GM10248 (cell line): Measurements from ENCODE around the gene DET1.
"Not testable (repeated sequence)": the region's sequence is repeated elsewhere in the genome, so short reads cannot be mapped to it uniquely, and the experiment has no call there.

Experiments used
- CTCF ChIA-PET: fragments of 300-600 bp; sonication (Branson Sonifier 250); formaldehyde crosslinking; extraction: SDS; loops from one replicate; lab custom pipeline; 2021; ENCODE audit warnings: antibody characterized with exemption; lab: Yijun Ruan, JAX
- POLR2A ChIA-PET: fragments of 350-650 bp; sonication (Branson Sonifier 250); formaldehyde crosslinking; extraction: SDS; loops from one replicate; lab custom pipeline; 2020; ENCODE audit warnings: antibody characterized with exemption; lab: Yijun Ruan, JAX
- DNase-seq: peaks from one replicate; pipeline ENCODE4 v3.0.0; 2012; ENCODE audit errors: extremely low spot score
- CTCF ChIP-seq: IDR thresholded peaks from 2 replicates; pipeline ENCODE4 v1.5.1; 2012; ENCODE audit warnings: mild to moderate bottlenecking, low read depth; ENCODE audit errors: extremely low read depth, missing control alignments, control extremely low read depth

Gene DET1

GRCh38 chr15:88469321-88469720 lies 77.2 kb downstream of the DET1 start:
- POLR2A ChIA-PET, result no interaction called here
- CTCF ChIA-PET, result interaction anchor here (1.3 to 10.1 kb wide), 4 partner anchors 8 to 195 kb away, joined by 3 to 95 read pairs (median 4); partner anchors contain the start of gene ISG20
- TF ChIP-seq CTCF, result no peak
- DNase-seq, result no peak

- ChIA-PET CTCF (interaction anchor here (1.3 to 10.1 kb wide), 4 partner anchors 9 to 196 kb away, joined by 3 to 95 read pairs (median 4); partner anchors contain the start of gene ISG20), POLR2A (interaction anchor here (1.9 kb wide), 1 partner anchor 156 kb away, joined by 6 read pairs; no protein-coding TSS in a partner anchor)
- DNase-seq, result not testable (repeated sequence)
Measured at GRCh38 chr15:88468721-88469120, 77.8 kb downstream of the DET1 start.

- TF ChIP-seq CTCF, result peak; percentile 38
- no peak for DNase-seq
- CTCF ChIA-PET, result interaction anchor here (0.6 to 10.1 kb wide), 7 partner anchors 10 to 199 kb away, joined by 3 to 95 read pairs (median 3); no protein-coding TSS in a partner anchor
- POLR2A ChIA-PET, result interaction anchor here (1.0 to 1.9 kb wide), 2 partner anchors 157 to 171 kb away, joined by 6 read pairs; partner anchors contain the start of gene ISG20
Measured at GRCh38 chr15:88467935-88468528, 78.4 kb downstream of the DET1 start.

GRCh38 chr15:88467073-88467934 lies 79.2 kb downstream of the DET1 start, which contains the start of the genes MRPL46 and MRPS11:
Gene MRPL46 (minus strand): TSS chr15:88467388. CDS start chr15:88467377, 11 bp downstream.
Gene MRPS11 (plus strand): TSS chr15:88467708. CDS start chr15:88467718, 10 bp downstream.
- no peak for TF ChIP-seq CTCF
- CTCF ChIA-PET, result interaction anchor here (0.6 to 10.1 kb wide), 6 partner anchors 9 to 199 kb away, joined by 3 to 95 read pairs (median 6); no protein-coding TSS in a partner anchor
- POLR2A ChIA-PET, result interaction anchor here (0.6 to 1.9 kb wide), 3 partner anchors 12 to 171 kb away, joined by 3 to 6 read pairs (median 6); partner anchors contain the start of gene ISG20
- peak; percentile 90 for DNase-seq

- ChIA-PET CTCF (interaction anchor here (1.0 to 10.1 kb wide), 3 partner anchors 12 to 17 kb away, joined by 3 to 95 read pairs (median 3); no protein-coding TSS in a partner anchor), POLR2A (no interaction called here)
- no peak for TF ChIP-seq CTCF
- no peak for DNase-seq
Measured at GRCh38 chr15:88465633-88466224, 80.8 kb downstream of the DET1 start.

- CTCF ChIA-PET, result interaction anchor here (1.0 to 10.1 kb wide), 3 partner anchors 11 to 218 kb away, joined by 3 to 95 read pairs (median 3); no protein-coding TSS in a partner anchor
- DNase-seq, result no peak
- TF ChIP-seq CTCF, result no peak
- POLR2A ChIA-PET, result no interaction called here
Measured at GRCh38 chr15:88463870-88464532, 82.5 kb downstream of the DET1 start.
